HepG2 (cell line): ENCODE results near the gene ANKRD11. TPM values are rescaled to one million over a fixed set of nuclear protein-coding genes. Genes with fewer than 3 reads are reported as not detected.

Experiments
- ATAC-seq: fragments of 200-7000 bp; cut with Tn5 transposase; 3 replicates; pipeline ENCODE4 v1.9.1; 2020; ENCODE audit warnings: mild to moderate bottlenecking, moderate library complexity
- BruUV-seq: library from RNA; stranded (reverse); fragments of 400-500 nt; replicated peaks from 2 replicates; lab custom pipeline; 2021; lab: Mats Ljungman, UMichigan
- CTCF ChIA-PET: fragments of 300-600 bp; formaldehyde crosslinking; extraction: SDS; loops from one replicate; lab custom pipeline; 2021; ENCODE audit warnings: low total read pairs, inconsistent platforms, low intra/inter-chr PET ratio; lab: Yijun Ruan, JAX
- POLR2A ChIA-PET: fragments of 350-600 bp; sonication (Branson Sonifier 250); formaldehyde crosslinking; loops from one replicate; lab custom pipeline; 2020; ENCODE audit warnings: antibody characterized with exemption, inconsistent platforms; lab: Yijun Ruan, JAX
- DNase-seq: peaks from one replicate; pipeline ENCODE4 v3.0.0-alpha.2; 2015; ENCODE audit warnings: low spot score
- FAIRE-seq: peaks from 3 replicates; lab custom pipeline; 2011; peaks lifted over from hg19 to GRCh38; lab: Jason Lieb, UNC
- H2AFZ ChIP-seq: one replicate; pipeline ENCODE4 v1.6.1; 2011; ENCODE audit warnings: low read length, inconsistent platforms
- H3K27ac ChIP-seq: fragments of 300-600 bp; 3 replicates; pipeline ENCODE4 v1.8.0; 2011; ENCODE audit warnings: mixed run types, mild to moderate bottlenecking, mixed read lengths, low read length, inconsistent platforms; ENCODE audit not compliant: insufficient read depth; ENCODE audit errors: extremely low read length
- H3K27me3 ChIP-seq, 2 experiments: fragments of 200-600 bp in 1 of 2; 2 replicates in 1 of 2; 3 replicates in 1 of 2; pipeline versions ENCODE4 v1.6.0 to v1.8.0; 2011; ENCODE audit warnings: low read length in 2 of 2, mild to moderate bottlenecking in 2 of 2, moderate library complexity in 2 of 2, inconsistent platforms in 1 of 2; ENCODE audit not compliant: insufficient read depth in 2 of 2, control insufficient read depth in 1 of 2
- H3K36me3 ChIP-seq, 2 experiments: fragments of 200-600 bp in 1 of 2; replicated peaks in 1 of 2; 2 replicates in 1 of 2; 3 replicates in 1 of 2; pipeline versions ENCODE4 v1.5.1 to v1.8.0; 2011; ENCODE audit warnings: low read length in 2 of 2, inconsistent platforms in 1 of 2; ENCODE audit not compliant: insufficient read depth in 2 of 2, control insufficient read depth in 1 of 2
- H3K4me1 ChIP-seq: 2 replicates; pipeline ENCODE4 v1.5.1; 2012; ENCODE audit warnings: low read length, inconsistent platforms; ENCODE audit not compliant: insufficient read depth
- H3K4me2 ChIP-seq: 2 replicates; pipeline ENCODE4 v1.6.0; 2011; ENCODE audit warnings: low read depth, low read length, inconsistent platforms
- H3K4me3 ChIP-seq, 3 experiments: fragments of 200-600 bp in 1 of 3; sonication (generic), shearing (Covaris generic) in 1 of 3; replicated peaks in 1 of 3; 2 replicates each; pipeline ENCODE4 v1.5.1; 2011 to 2016; ENCODE audit warnings: low read length in 3 of 3, inconsistent platforms in 2 of 3, low read depth in 2 of 3, mild to moderate bottlenecking in 2 of 3, control low read depth in 1 of 3, mixed read lengths in 1 of 3; ENCODE audit not compliant: insufficient read depth in 1 of 3
- H3K79me2 ChIP-seq: one replicate; pipeline ENCODE4 v1.6.1; 2011; ENCODE audit warnings: low read length, inconsistent platforms; ENCODE audit not compliant: insufficient read depth
- H3K9ac ChIP-seq: 2 replicates; pipeline ENCODE4 v1.6.0; 2011; ENCODE audit warnings: mild to moderate bottlenecking, low read depth, low read length, inconsistent platforms; ENCODE audit not compliant: insufficient read depth
- H3K9me3 ChIP-seq: 2 replicates; pipeline ENCODE4 v1.5.1; 2012; ENCODE audit warnings: mild to moderate bottlenecking, low read length
- H4K20me1 ChIP-seq: 2 replicates; pipeline ENCODE4 v1.6.0; 2011; ENCODE audit warnings: inconsistent platforms, mild to moderate bottlenecking, low read length, moderate library complexity; ENCODE audit not compliant: insufficient read depth
- ARID2 ChIP-seq: sonication (generic); formaldehyde crosslinking; IDR thresholded peaks from 2 replicates; pipeline ENCODE4 v1.8.1; 2022; ENCODE audit warnings: mild to moderate bottlenecking, missing genetic modification reagents, borderline replicate concordance
- CC2D1A ChIP-seq: sonication (generic); formaldehyde crosslinking; IDR thresholded peaks from 2 replicates; pipeline ENCODE4 v1.8.1; 2023; ENCODE audit warnings: mild to moderate bottlenecking, missing genetic modification reagents
- HOMEZ ChIP-seq: IDR thresholded peaks from 2 replicates; pipeline ENCODE4 v1.6.1; 2016; ENCODE audit warnings: low read depth
- KAT8 ChIP-seq: IDR thresholded peaks from 2 replicates; pipeline ENCODE4 v1.6.1; 2016; ENCODE audit warnings: missing genetic modification reagents, missing compliant biosample characterization
- MBD4 ChIP-seq: IDR thresholded peaks from 2 replicates; pipeline ENCODE4 v1.6.1; 2012; ENCODE audit warnings: low read length, inconsistent platforms, borderline replicate concordance
- MYC ChIP-seq: sonication (generic); formaldehyde crosslinking; IDR thresholded peaks from 2 replicates; pipeline ENCODE4 v1.9.0; 2021; ENCODE audit warnings: missing genetic modification reagents, borderline replicate concordance
- PREB ChIP-seq: sonication (generic); formaldehyde crosslinking; IDR thresholded peaks from 2 replicates; pipeline ENCODE4 v1.4.0; 2020; ENCODE audit warnings: missing genetic modification reagents
- TP53 ChIP-seq: sonication (generic); formaldehyde crosslinking; conservative IDR thresholded peaks from 2 replicates; pipeline ENCODE4 v1.4.0; 2020; ENCODE audit warnings: missing genetic modification reagents
- ZNF383 ChIP-seq: sonication (generic); formaldehyde crosslinking; IDR thresholded peaks from 2 replicates; pipeline ENCODE4 v1.4.0; 2020; ENCODE audit warnings: missing genetic modification reagents, mild to moderate bottlenecking, borderline replicate concordance
- ZNF776 ChIP-seq: sonication (generic); formaldehyde crosslinking; IDR thresholded peaks from 2 replicates; pipeline ENCODE4 v1.4.0; 2020; ENCODE audit warnings: mild to moderate bottlenecking, missing genetic modification reagents
- WGBS: methylation state at CpG from one replicate; pipeline ENCODE4 v1.1.6; 2017; ENCODE audit warnings: low lambda C conversion rate; 5-methylcytosine and 5-hydroxymethylcytosine counted together
- in situ Hi-C: cut with HindIII; loops from 2 replicates; pipeline ENCODE4 v1.10.0; 2017; ENCODE audit warnings: low pct_unique_long_range_greater_than_20kb; ENCODE audit not compliant: extremely low pct_ligation_motif_present
- intact Hi-C: fragments of 100-400 bp; cut with micrococcal nuclease; formaldehyde crosslinking; loops from one replicate; pipeline ENCODE4 v1.10.0; 2022; ENCODE audit not compliant: unreplicated experiment
- polyA plus RNA-seq, 8 experiments: library from polyadenylated mRNA; depleted of rRNA in 3 of 8; stranded (reverse) in 7 of 8; unstranded in 1 of 8; fragments of >200 nt; fragmentation: Illumina TruSeq in 4 of 8; extraction: Trizol in 4 of 8; gene quantifications; 2 replicates each; pipeline versions ENCODE4 v1.2.1 to v1.2.3, GENCODE V29; 2011 to 2016; ENCODE audit warnings: low read depth in 4 of 8, missing spikeins in 1 of 8, mixed read lengths in 1 of 8; ENCODE audit not compliant: insufficient read depth in 1 of 8
- total RNA-seq, 5 experiments: library from RNA; depleted of rRNA; stranded (reverse); fragments of >200 nt; fragmentation: Illumina TruSeq; extraction: Trizol; gene quantifications; 2 replicates each; pipeline ENCODE4 v1.2.3, GENCODE V29; 2016; ENCODE audit warnings: low read depth in 1 of 5

Gene ANKRD11
- total and polyA plus RNA-seq, 2 of the 13 experiments (the other 11 are each of a cell fraction or from before 2014, with no cell fraction given) = 21.4 to 38.4 TPM

DNA sequence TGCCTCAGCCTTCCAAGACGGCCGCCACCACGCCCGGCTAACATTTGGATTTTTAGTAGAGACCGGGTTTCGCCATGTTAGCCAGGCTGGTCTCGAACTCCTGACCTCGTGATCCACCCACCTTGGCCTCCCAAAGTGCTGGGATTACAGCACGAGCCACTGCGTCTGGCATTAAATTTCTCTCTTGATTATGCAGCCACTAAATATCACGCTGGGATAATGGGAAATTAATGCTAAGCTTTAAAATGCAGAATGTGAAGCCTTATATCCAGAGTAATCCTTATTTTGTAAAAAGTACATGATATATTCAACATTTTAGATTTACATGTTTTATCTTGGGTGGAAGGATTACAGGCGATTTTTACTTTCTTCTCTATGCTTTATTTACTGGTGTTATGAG, 89.2 kb downstream of the ANKRD11 start (continued):
- no peak for TF ChIP-seq HOMEZ (CRISPR knock-in tag)

DNA sequence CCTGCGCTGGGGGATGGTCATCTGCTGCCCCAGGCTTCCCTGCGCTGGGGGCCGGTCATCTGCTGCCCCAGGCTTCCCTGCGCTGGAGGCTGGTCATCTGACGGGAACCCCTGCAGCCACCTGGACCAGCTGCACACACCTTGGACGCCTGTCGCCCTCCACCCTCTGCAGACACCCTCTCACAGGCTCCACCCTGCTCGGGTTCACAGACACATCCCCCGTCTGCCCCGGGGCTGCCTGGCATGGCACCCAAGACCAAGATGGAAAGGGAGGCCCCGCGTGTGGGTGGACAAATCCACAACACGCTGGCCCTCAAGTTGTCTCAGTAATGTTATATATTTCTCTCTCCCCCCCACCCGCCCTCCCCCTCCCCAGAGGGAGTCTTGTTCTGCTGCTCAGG, 89.6 kb downstream of the ANKRD11 start:
- H3K9ac ChIP-seq = no peak overlapping the region
- no peak overlapping the region for H3K4me3 ChIP-seq
- TF ChIP-seq MBD4 = no peak
- no peak for TF ChIP-seq MYC (CRISPR knock-in tag)
- no peak for TF ChIP-seq CC2D1A (CRISPR knock-in tag)
- TF ChIP-seq ARID2 (CRISPR knock-in tag) = no peak
- TF ChIP-seq ZNF776 (CRISPR knock-in tag) = no peak
- no peak for TF ChIP-seq ZNF383
- TF ChIP-seq TP53 (CRISPR knock-in tag) = no peak
- no peak for TF ChIP-seq PREB
- no peak for TF ChIP-seq KAT8 (CRISPR knock-in tag)
- H3K79me2 ChIP-seq = peaks cover 86% of the 10 kb centered on the region
- DNase-seq = no peak
- no peaks in the 10 kb centered on the region for H3K9me3 ChIP-seq
- H3K36me3 ChIP-seq = peaks cover 9 to 18% of the 10 kb centered on the region in 2 experiments; a peak in 4 of 5 replicates
- no peak for ATAC-seq
- H3K27ac ChIP-seq = no peak overlapping the region
- peaks cover 83% of the 10 kb centered on the region for H4K20me1 ChIP-seq
- no peak overlapping the region for H2AFZ ChIP-seq
- H3K27me3 ChIP-seq = no peaks in the 10 kb centered on the region
- 96% methylated on average over 11 of the region's 14 CpGs for WGBS
- intact Hi-C loops (no loop called here), in situ Hi-C loops (no loop called here)
- FAIRE-seq = no peak
- ChIA-PET CTCF (no interaction called here), POLR2A (no interaction called here)
- BruUV-seq = no TSS peak
- H3K4me2 ChIP-seq = no peak overlapping the region
- peaks cover 46% of the 10 kb centered on the region for H3K4me1 ChIP-seq
